ENCODE data around the gene CWH43. TPM values are rescaled to one million over a fixed set of nuclear protein-coding genes. Genes with fewer than 3 reads are reported as not detected.

The CWH43 gene
- total RNA-seq, 1 donor from 2014 or later, result 3.7 TPM

DNA sequence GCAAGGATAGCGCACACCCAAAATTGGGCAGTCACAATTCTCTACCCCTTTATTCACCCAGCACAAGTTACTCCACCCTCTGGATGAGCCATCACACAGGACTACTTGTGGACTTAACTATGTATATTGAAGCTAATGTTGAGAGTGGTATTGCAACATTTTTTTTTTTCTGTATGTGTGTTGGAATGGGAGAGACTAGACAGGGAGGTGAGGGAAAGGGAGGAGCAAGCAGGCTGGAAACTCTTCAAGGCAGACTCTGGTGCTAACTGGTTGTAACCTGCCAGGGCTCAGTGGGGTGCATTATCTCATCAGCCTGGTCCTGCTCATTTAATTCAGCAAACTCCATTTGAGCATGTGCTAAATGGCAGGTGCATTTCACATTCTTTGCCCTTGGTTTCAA lies 18.4 kb upstream of the CWH43 start:
- peak; percentile 97 for DNase-seq (ENCODE audit: low read depth)
- TF ChIP-seq, protein P1, sequence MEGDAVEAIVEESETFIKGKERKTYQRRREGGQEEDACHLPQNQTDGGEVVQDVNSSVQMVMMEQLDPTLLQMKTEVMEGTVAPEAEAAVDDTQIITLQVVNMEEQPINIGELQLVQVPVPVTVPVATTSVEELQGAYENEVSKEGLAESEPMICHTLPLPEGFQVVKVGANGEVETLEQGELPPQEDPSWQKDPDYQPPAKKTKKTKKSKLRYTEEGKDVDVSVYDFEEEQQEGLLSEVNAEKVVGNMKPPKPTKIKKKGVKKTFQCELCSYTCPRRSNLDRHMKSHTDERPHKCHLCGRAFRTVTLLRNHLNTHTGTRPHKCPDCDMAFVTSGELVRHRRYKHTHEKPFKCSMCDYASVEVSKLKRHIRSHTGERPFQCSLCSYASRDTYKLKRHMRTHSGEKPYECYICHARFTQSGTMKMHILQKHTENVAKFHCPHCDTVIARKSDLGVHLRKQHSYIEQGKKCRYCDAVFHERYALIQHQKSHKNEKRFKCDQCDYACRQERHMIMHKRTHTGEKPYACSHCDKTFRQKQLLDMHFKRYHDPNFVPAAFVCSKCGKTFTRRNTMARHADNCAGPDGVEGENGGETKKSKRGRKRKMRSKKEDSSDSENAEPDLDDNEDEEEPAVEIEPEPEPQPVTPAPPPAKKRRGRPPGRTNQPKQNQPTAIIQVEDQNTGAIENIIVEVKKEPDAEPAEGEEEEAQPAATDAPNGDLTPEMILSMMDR (IDR thresholded peaks at IDR 0.05; ENCODE audit: insufficient read depth, low read length, severe bottlenecking), result no peak
- Histone ChIP-seq H3K27me3 (ENCODE audit: control insufficient read depth, insufficient read depth, low read length) (no peaks in the 10 kb centered on the region), H3K36me3 (ENCODE audit: control insufficient read depth, insufficient read depth, low read length) (no peaks in the 10 kb centered on the region), H3K4me3 (ENCODE audit: low read depth, low read length) (no peak overlapping the region)
- FAIRE-seq, result peak; percentile 79

DNA sequence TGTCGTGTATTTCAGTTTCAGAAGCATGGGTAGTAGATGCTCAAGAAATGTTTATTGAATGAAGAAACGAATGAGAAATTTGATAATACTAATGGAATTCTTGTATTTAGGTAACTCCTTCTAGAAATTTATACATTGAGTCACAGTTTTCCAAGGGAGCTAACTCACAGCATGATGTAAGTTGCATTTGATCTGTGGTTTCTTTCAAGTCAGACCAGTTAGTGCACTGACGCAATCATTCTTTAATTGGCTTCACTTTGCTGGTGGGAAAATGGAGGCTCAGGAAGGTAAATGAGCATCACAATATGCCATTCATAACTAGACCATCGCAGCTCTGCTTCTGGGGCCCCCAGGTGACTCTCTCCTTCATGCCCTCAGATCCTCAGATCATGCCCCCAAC lies 17.3 kb upstream of the CWH43 start:
- peak; percentile 98 for DNase-seq (ENCODE audit: low read depth)
- no peaks in the 10 kb centered on the region for H3K36me3 ChIP-seq (ENCODE audit: control insufficient read depth, insufficient read depth, low read length)
- no peaks in the 10 kb centered on the region for H3K27me3 ChIP-seq (ENCODE audit: control insufficient read depth, insufficient read depth, low read length)
- H3K4me3 ChIP-seq (ENCODE audit: low read depth, low read length), result no peak overlapping the region
- TF ChIP-seq, protein P1 (IDR thresholded peaks at IDR 0.05; ENCODE audit: insufficient read depth, low read length, severe bottlenecking), result no peak
- no peak for FAIRE-seq

DNA sequence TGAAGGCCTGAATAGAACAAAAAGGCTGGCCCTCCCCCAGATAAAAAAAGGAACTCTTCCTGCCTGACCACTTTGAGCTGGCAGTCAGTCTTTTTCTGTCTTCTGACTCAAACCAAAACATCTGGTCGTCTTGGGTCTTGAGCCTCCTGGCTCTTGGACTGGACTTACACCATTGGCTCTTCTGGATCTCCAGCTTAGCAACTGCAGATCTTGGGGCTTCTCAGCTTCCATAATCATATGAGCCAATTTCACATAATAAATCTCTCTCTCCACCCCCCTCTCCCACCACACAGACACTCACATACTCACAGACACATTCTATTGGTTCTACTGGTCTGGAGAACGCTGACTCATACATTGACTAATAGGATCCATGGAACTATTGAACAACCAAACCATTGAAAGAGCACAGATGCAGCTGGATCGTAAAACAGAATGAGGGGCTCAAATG lies 15.6 kb upstream of the CWH43 start:
- peak; percentile 91 for DNase-seq (ENCODE audit: low read depth)
- TF ChIP-seq, protein P1 (IDR thresholded peaks at IDR 0.05; ENCODE audit: insufficient read depth, low read length, severe bottlenecking), result peak; percentile 8
- Histone ChIP-seq H3K36me3 (ENCODE audit: control insufficient read depth, insufficient read depth, low read length) (no peaks in the 10 kb centered on the region), H3K4me3 (ENCODE audit: low read depth, low read length) (no peak overlapping the region), H3K27me3 (ENCODE audit: control insufficient read depth, insufficient read depth, low read length) (no peaks in the 10 kb centered on the region)
- FAIRE-seq, result no peak

DNA sequence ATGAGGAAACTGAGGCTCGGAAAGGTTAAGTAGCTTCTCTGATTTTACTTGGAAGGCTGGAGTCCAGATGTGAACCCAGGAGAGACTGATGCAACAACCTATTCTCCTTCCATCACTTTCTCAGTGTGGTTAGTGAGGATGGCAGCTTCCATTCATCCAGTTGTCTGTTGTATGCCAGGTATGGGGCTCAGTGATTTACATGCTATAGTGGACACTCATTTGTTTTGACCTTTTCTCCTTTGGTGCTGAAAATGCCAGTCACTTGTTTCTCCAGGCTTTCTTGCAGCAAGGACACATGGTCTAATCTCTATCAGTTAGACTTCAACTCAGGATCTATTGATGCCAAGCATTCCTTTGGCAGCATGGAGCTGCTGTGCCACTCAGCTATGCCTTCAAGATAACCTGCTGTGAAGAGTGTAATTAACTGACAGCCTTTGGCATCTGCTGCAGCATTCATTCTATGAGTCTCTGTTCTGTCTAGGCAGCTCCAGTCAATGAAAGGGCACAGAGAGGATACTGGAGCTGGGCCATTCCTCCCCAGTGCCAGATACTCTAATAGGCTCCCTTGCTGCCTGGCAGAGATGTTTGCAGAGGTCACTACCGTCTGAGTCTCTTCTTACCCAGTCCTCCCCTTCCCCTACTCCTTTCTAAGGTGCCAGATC lies 11.0 kb upstream of the CWH43 start:
- no peak overlapping the region for H3K4me3 ChIP-seq (ENCODE audit: low read depth, low read length)
- FAIRE-seq (no peak), DNase-seq (ENCODE audit: low read depth) (no peak)
- no peaks in the 10 kb centered on the region for H3K36me3 ChIP-seq (ENCODE audit: control insufficient read depth, insufficient read depth, low read length)
- TF ChIP-seq, protein P1 (IDR thresholded peaks at IDR 0.05; ENCODE audit: insufficient read depth, low read length, severe bottlenecking), result no peak
- H3K27me3 ChIP-seq (ENCODE audit: control insufficient read depth, insufficient read depth, low read length), result no peaks in the 10 kb centered on the region

DNA sequence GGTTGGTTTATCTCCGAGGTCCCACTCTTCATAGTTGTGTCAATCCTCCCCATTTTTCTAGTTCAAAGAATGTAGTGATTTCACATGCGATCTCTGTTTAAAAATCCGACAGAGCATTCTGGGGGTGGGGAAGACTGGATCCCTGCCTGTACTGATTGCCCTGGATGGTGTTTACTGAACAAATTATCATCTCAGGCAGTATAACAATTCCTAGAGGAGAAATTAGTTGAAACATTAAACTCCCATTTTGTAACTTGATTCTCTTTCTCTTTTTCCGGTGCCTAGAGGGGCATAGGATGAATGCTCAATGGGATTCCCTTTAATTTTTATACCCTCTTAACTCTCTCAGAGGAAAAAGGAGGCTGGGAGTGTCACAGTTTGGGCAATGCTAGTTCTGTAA lies 10.0 kb upstream of the CWH43 start:
- TF ChIP-seq, protein P1 (IDR thresholded peaks at IDR 0.05; ENCODE audit: insufficient read depth, low read length, severe bottlenecking), result no peak
- FAIRE-seq (no peak), DNase-seq (ENCODE audit: low read depth) (no peak)
- no peak overlapping the region for H3K4me3 ChIP-seq (ENCODE audit: low read depth, low read length)
- no peaks in the 10 kb centered on the region for H3K36me3 ChIP-seq (ENCODE audit: control insufficient read depth, insufficient read depth, low read length)
- H3K27me3 ChIP-seq (ENCODE audit: control insufficient read depth, insufficient read depth, low read length), result no peaks in the 10 kb centered on the region
